Astrocyte (in vitro differentiated cells and primary cell): Measurements from ENCODE around the gene ABCA12. TPM values are rescaled to one million over a fixed set of nuclear protein-coding genes. Genes with fewer than 3 reads are reported as not detected.

ENCODE experiments used
- DNase-seq: peaks from one replicate; pipeline ENCODE4 v3.0.0-alpha.2; 2010; ENCODE audit warnings: low read depth
- FAIRE-seq: peaks from 2 replicates; lab custom pipeline; 2011; peaks lifted over from hg19 to GRCh38; lab: Jason Lieb, UNC
- H2AFZ ChIP-seq: 2 replicates; pipeline ENCODE4 v1.6.0; 2012; ENCODE audit warnings: low read depth, low read length, inconsistent platforms
- H3K27ac ChIP-seq: 2 replicates; pipeline ENCODE4 v1.5.1; 2011; ENCODE audit warnings: low read depth, low read length, inconsistent platforms
- H3K27me3 ChIP-seq: 2 replicates; pipeline ENCODE4 v1.6.0; 2011; ENCODE audit warnings: low read length, inconsistent platforms; ENCODE audit not compliant: insufficient read depth
- H3K36me3 ChIP-seq: 2 replicates; pipeline ENCODE4 v1.5.1; 2011; ENCODE audit warnings: low read length, inconsistent platforms; ENCODE audit not compliant: insufficient read depth
- H3K4me1 ChIP-seq: 2 replicates; pipeline ENCODE4 v1.5.1; 2011; ENCODE audit warnings: low read length, inconsistent platforms; ENCODE audit not compliant: insufficient read depth
- H3K4me2 ChIP-seq: 2 replicates; pipeline ENCODE4 v1.6.0; 2012; ENCODE audit warnings: low read length, inconsistent platforms
- H3K4me3 ChIP-seq: 2 replicates; pipeline ENCODE4 v1.5.1; 2011; ENCODE audit warnings: low read depth, mild to moderate bottlenecking, low read length, inconsistent platforms; ENCODE audit not compliant: insufficient read depth
- H3K79me2 ChIP-seq: 2 replicates; pipeline ENCODE4 v1.6.0; 2012; ENCODE audit warnings: mild to moderate bottlenecking, low read length, inconsistent platforms; ENCODE audit not compliant: insufficient read depth
- H3K9ac ChIP-seq: 2 replicates; pipeline ENCODE4 v1.6.0; 2012; ENCODE audit warnings: mild to moderate bottlenecking, low read length, inconsistent platforms
- H3K9me3 ChIP-seq: 2 replicates; pipeline ENCODE4 v1.5.1; 2012; ENCODE audit warnings: low read depth, mild to moderate bottlenecking, low read length, inconsistent platforms; ENCODE audit not compliant: insufficient read depth
- H4K20me1 ChIP-seq: 2 replicates; pipeline ENCODE4 v1.6.0; 2012; ENCODE audit warnings: low read length, inconsistent platforms; ENCODE audit not compliant: insufficient read depth
- H3K27ac Mint-ChIP-seq: one replicate; pipeline ENCODE4 v1.8.0; 2021; ENCODE audit warnings: mild to moderate bottlenecking, mixed read lengths; ENCODE audit not compliant: unreplicated experiment
- H3K27me3 Mint-ChIP-seq: one replicate; pipeline ENCODE4 v1.8.0; 2021; ENCODE audit warnings: low read depth, mixed read lengths; ENCODE audit not compliant: unreplicated experiment
- H3K36me3 Mint-ChIP-seq: one replicate; pipeline ENCODE4 v1.8.0; 2021; ENCODE audit warnings: low read depth, mixed read lengths; ENCODE audit not compliant: unreplicated experiment
- H3K4me1 Mint-ChIP-seq: one replicate; pipeline ENCODE4 v1.8.0; 2021; ENCODE audit warnings: low read depth, mixed read lengths; ENCODE audit not compliant: unreplicated experiment
- H3K4me3 Mint-ChIP-seq: one replicate; pipeline ENCODE4 v1.8.0; 2021; ENCODE audit warnings: mild to moderate bottlenecking, moderate library complexity, mixed read lengths; ENCODE audit not compliant: unreplicated experiment
- H3K9me3 Mint-ChIP-seq: one replicate; pipeline ENCODE4 v1.8.0; 2021; ENCODE audit warnings: mild to moderate bottlenecking, mixed read lengths; ENCODE audit not compliant: unreplicated experiment
- EZH2 ChIP-seq: IDR thresholded peaks from 2 replicates; pipeline ENCODE4 v1.6.1; 2012; ENCODE audit warnings: mild to moderate bottlenecking, low read length, inconsistent platforms; ENCODE audit not compliant: insufficient read depth
- total RNA-seq: library from RNA; stranded (reverse); gene quantifications from 2 replicates; pipeline ENCODE4 v1.2.1, GENCODE V29; 2021
- TF ChIP-seq, protein P1 (sequence below): IDR thresholded peaks from 2 replicates; pipeline ENCODE4 v1.5.1; 2011; ENCODE audit warnings: low read depth, mild to moderate bottlenecking, inconsistent platforms, low read length, moderate library complexity; ENCODE audit not compliant: insufficient read depth

Gene ABCA12
- total RNA-seq, 1 donor from 2014 or later: 4.4 TPM

DNA sequence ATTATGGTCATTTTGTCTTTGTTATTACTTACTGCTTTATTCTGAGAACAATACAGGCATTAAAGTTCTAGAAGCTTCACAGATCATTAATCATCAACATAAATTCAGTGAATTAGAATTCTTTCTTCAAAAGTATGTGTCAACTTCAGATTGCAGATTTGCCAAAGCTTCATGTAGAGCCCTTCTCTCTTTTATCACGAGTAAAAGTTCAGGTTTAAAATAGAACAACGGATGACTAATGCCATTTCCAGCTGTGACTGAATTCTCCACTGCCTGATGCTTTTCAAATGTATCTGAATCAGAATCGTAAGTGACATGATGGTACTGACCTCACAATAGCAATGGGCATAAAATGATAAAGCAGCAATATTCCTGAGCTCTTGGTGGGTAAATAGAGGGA, 116.0 kb downstream of the ABCA12 start:
- peak overlapping the region; percentile 51 for H3K4me2 ChIP-seq
- H4K20me1 ChIP-seq: no peaks in the 10 kb centered on the region
- no peak overlapping the region for H3K9ac ChIP-seq
- H3K27ac ChIP-seq: peak overlapping the region; percentile 34
- H3K4me1 ChIP-seq: peaks cover 11% of the 10 kb centered on the region
- no peaks in the 10 kb centered on the region for H3K79me2 ChIP-seq
- H3K36me3 ChIP-seq: no peaks in the 10 kb centered on the region
- Mint-ChIP-seq H3K27ac (peak overlapping the region; percentile 30), H3K27me3 (no peaks in the 10 kb centered on the region), H3K4me3 (no peak overlapping the region), H3K4me1 (peaks cover 15% of the 10 kb centered on the region), H3K9me3 (no peaks in the 10 kb centered on the region), H3K36me3 (no peaks in the 10 kb centered on the region)
- TF ChIP-seq, protein P1, sequence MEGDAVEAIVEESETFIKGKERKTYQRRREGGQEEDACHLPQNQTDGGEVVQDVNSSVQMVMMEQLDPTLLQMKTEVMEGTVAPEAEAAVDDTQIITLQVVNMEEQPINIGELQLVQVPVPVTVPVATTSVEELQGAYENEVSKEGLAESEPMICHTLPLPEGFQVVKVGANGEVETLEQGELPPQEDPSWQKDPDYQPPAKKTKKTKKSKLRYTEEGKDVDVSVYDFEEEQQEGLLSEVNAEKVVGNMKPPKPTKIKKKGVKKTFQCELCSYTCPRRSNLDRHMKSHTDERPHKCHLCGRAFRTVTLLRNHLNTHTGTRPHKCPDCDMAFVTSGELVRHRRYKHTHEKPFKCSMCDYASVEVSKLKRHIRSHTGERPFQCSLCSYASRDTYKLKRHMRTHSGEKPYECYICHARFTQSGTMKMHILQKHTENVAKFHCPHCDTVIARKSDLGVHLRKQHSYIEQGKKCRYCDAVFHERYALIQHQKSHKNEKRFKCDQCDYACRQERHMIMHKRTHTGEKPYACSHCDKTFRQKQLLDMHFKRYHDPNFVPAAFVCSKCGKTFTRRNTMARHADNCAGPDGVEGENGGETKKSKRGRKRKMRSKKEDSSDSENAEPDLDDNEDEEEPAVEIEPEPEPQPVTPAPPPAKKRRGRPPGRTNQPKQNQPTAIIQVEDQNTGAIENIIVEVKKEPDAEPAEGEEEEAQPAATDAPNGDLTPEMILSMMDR: no peak
- TF ChIP-seq EZH2: no peak
- no peak overlapping the region for H3K4me3 ChIP-seq
- peak overlapping the region; percentile 13 for H2AFZ ChIP-seq
- H3K9me3 ChIP-seq: no peaks in the 10 kb centered on the region
- no peaks in the 10 kb centered on the region for H3K27me3 ChIP-seq
- FAIRE-seq (peak; percentile 60), DNase-seq (peak; percentile 80)

DNA sequence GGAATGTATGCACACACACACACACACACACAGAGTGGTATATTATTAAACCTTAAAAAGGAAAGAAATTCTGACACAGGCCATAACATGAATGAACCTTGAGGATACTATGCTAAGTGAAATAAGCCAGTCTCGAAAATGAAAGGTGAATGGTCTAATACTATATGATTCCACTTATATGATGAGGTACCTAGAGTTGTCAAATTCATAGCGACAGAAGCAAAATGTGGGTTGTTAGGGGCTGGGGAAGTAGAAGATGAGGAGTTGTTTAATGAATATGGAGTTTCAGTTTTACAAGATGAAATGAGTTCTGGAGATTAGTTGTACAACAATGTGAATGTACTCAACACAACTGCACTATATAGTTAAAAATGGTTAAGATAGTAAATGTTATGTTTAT, 118.1 kb downstream of the ABCA12 start:
- H3K4me3 ChIP-seq: no peak overlapping the region
- DNase-seq (no peak), FAIRE-seq (no peak)
- no peaks in the 10 kb centered on the region for H3K79me2 ChIP-seq
- H3K4me1 Mint-ChIP-seq: peaks cover 14% of the 10 kb centered on the region
- H3K9me3 Mint-ChIP-seq: no peaks in the 10 kb centered on the region
- no peak overlapping the region for H3K4me2 ChIP-seq
- no peaks in the 10 kb centered on the region for H3K36me3 ChIP-seq
- H3K9me3 ChIP-seq: no peaks in the 10 kb centered on the region
- H3K4me1 ChIP-seq: peaks cover 11% of the 10 kb centered on the region
- no peak overlapping the region for H3K9ac ChIP-seq
- no peaks in the 10 kb centered on the region for H3K36me3 Mint-ChIP-seq
- TF ChIP-seq EZH2: no peak
- TF ChIP-seq, protein P1: no peak
- H3K27me3 ChIP-seq: no peaks in the 10 kb centered on the region
- H3K27me3 Mint-ChIP-seq: no peaks in the 10 kb centered on the region
- no peak overlapping the region for H3K27ac ChIP-seq
- no peak overlapping the region for H3K27ac Mint-ChIP-seq
- no peak overlapping the region for H2AFZ ChIP-seq
- H3K4me3 Mint-ChIP-seq: no peak overlapping the region
- no peaks in the 10 kb centered on the region for H4K20me1 ChIP-seq

DNA sequence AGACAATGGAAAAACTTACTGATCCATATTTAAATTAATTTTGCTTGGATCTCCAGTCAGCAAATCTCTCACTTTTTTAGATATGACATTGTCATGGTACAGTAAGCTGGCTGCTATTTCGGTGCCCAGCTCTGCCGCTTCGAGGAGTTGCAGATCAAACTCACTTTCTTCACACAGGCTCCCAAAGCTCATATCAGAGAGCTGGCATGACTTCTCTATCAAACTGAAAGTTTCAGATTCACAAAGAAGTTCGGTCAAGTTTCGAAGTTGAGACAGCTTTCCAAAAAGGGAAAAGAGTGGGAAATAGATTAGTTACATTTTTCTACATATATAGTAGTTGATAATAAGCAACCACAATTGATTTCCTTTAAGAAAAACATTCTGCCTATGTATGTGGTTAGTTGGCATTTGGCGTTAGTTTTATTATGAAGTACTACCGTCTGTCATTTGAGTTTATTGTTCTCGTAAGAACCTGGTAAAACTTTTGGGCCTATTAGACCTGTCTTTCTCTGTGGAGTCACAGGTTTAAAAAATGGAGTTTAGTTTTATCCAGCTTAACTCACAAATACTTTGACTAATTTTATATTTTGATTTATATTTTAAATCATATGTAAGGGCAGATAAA, 118.8 kb downstream of the ABCA12 start:
- Histone ChIP-seq H3K4me2 (no peak overlapping the region), H3K27ac (no peak overlapping the region), H3K36me3 (no peaks in the 10 kb centered on the region), H3K27me3 (no peaks in the 10 kb centered on the region), H3K9ac (no peak overlapping the region), H3K79me2 (no peaks in the 10 kb centered on the region), H4K20me1 (no peaks in the 10 kb centered on the region), H3K9me3 (no peaks in the 10 kb centered on the region), H3K4me3 (no peak overlapping the region), H2AFZ (no peak overlapping the region), H3K4me1 (peaks cover 11% of the 10 kb centered on the region)
- H3K9me3 Mint-ChIP-seq: no peaks in the 10 kb centered on the region
- FAIRE-seq (no peak), DNase-seq (no peak)
- H3K36me3 Mint-ChIP-seq: no peaks in the 10 kb centered on the region
- TF ChIP-seq, protein P1: no peak
- TF ChIP-seq EZH2: no peak
- no peak overlapping the region for H3K27ac Mint-ChIP-seq
- no peaks in the 10 kb centered on the region for H3K27me3 Mint-ChIP-seq
- no peak overlapping the region for H3K4me3 Mint-ChIP-seq
- peaks cover 14% of the 10 kb centered on the region for H3K4me1 Mint-ChIP-seq
